TTC549 (cell line): ENCODE results near the gene LBHD1.
"Not testable (repeated sequence)": the region's sequence is repeated elsewhere in the genome, so short reads cannot be mapped to it uniquely, and the experiment has no call there.

Source experiments
- FAIRE-seq: peaks from 2 replicates; lab custom pipeline; 2012; peaks lifted over from hg19 to GRCh38; lab: Jason Lieb, UNC

LBHD1 gene

GRCh38 chr11:62671608-62672389 lies at the start of gene LBHD1, which contains the start of gene UQCC3:
LBHD1 (minus strand) TSS chr11:62672267; CDS start chr11:62670031, 2,236 bp downstream.
UQCC3 (plus strand) TSS chr11:62671673; CDS start chr11:62671746, 73 bp downstream.
- no peak for FAIRE-seq

GRCh38 chr11:62719302-62719978 lies 47.4 kb upstream of the LBHD1 start:
- FAIRE-seq: no peak

GRCh38 chr11:62716816-62717215 lies 44.7 kb upstream of the LBHD1 start:
- no peak for FAIRE-seq

GRCh38 chr11:62716206-62716605 lies 44.1 kb upstream of the LBHD1 start:
- FAIRE-seq: no peak

GRCh38 chr11:62715150-62716130 lies 43.4 kb upstream of the LBHD1 start:
- no peak for FAIRE-seq

- no peak for FAIRE-seq
These were observed 41.3 kb upstream of the LBHD1 start for GRCh38 chr11:62713343-62713742.

GRCh38 chr11:62712861-62713260 lies 40.8 kb upstream of the LBHD1 start:
- no peak for FAIRE-seq

- no peak for FAIRE-seq
These were observed 40.3 kb upstream of the LBHD1 start for GRCh38 chr11:62712276-62712812.

GRCh38 chr11:62710001-62710345 lies 37.9 kb upstream of the LBHD1 start:
- no peak for FAIRE-seq

- peak; percentile 89 for FAIRE-seq
These were observed 37.4 kb upstream of the LBHD1 start for GRCh38 chr11:62709247-62710000.

GRCh38 chr11:62708793-62709192 lies 36.7 kb upstream of the LBHD1 start:
- no peak for FAIRE-seq

GRCh38 chr11:62708392-62708791 lies 36.3 kb upstream of the LBHD1 start:
- FAIRE-seq: no peak

GRCh38 chr11:62707277-62707861 lies 35.3 kb upstream of the LBHD1 start, which contains the start of the genes BSCL2 and GNG3:
BSCL2 (minus strand) TSS chr11:62707424; CDS start chr11:62707195, 229 bp downstream.
GNG3 (plus strand) TSS chr11:62707676; CDS start chr11:62708296, 620 bp downstream.
- no peak for FAIRE-seq

GRCh38 chr11:62706850-62707247 lies 34.8 kb upstream of the LBHD1 start:
- no peak for FAIRE-seq

- no peak for FAIRE-seq
These were observed 34.1 kb upstream of the LBHD1 start for GRCh38 chr11:62705880-62706849.

GRCh38 chr11:62705413-62705812 lies 33.3 kb upstream of the LBHD1 start:
- no peak for FAIRE-seq

GRCh38 chr11:62703921-62704320 lies 31.9 kb upstream of the LBHD1 start:
- not testable (repeated sequence) for FAIRE-seq

GRCh38 chr11:62702246-62702645 lies 30.2 kb upstream of the LBHD1 start:
- no peak for FAIRE-seq

GRCh38 chr11:62694455-62695167 lies 22.5 kb upstream of the LBHD1 start:
- no peak for FAIRE-seq
